OCI-LY7 (cell line): ENCODE results near the gene MRC2. TPM values are rescaled to one million over a fixed set of nuclear protein-coding genes. Genes with fewer than 3 reads are reported as not detected.

Experiments used
- BruUV-seq: library from RNA; stranded (reverse); fragments of 400-500 nt; replicated peaks from 2 replicates; lab custom pipeline; 2021; lab: Mats Ljungman, UMichigan
- CTCF ChIA-PET: fragments of 300-600 bp; sonication (Branson Sonifier 250); formaldehyde crosslinking; loops from one replicate; lab custom pipeline; 2022; ENCODE audit warnings: antibody characterized with exemption; ENCODE audit not compliant: unreplicated experiment; lab: Charles Lee
- POLR2A ChIA-PET: fragments of 300-600 bp; sonication (Branson Sonifier 250); formaldehyde crosslinking; loops from one replicate; lab custom pipeline; 2022; ENCODE audit warnings: antibody characterized with exemption; lab: Charles Lee
- DNase-seq: peaks from one replicate; pipeline ENCODE4 v3.0.0-alpha.2; 2015; ENCODE audit warnings: low spot score
- H2AFZ ChIP-seq: fragments of 200-600 bp; sonication (generic), shearing (Covaris generic); 2 replicates; pipeline ENCODE4 v1.6.1; 2014; ENCODE audit warnings: mild to moderate bottlenecking, antibody characterized with exemption, low read length, moderate library complexity
- H3K27ac ChIP-seq: fragments of 200-600 bp; sonication (generic); 2 replicates; pipeline ENCODE4 v1.5.1; 2014; ENCODE audit warnings: mixed run types, low read depth, mild to moderate bottlenecking, moderate library complexity, low read length, inconsistent platforms; ENCODE audit not compliant: poor library complexity, severe bottlenecking
- H3K36me3 ChIP-seq: fragments of 200-600 bp; sonication (generic); 2 replicates; pipeline ENCODE4 v1.6.1; 2014; ENCODE audit warnings: mild to moderate bottlenecking, antibody characterized with exemption, low read length, moderate library complexity, mixed read lengths; ENCODE audit not compliant: insufficient read depth
- H3K4me1 ChIP-seq: fragments of 200-600 bp; sonication (generic); 2 replicates; pipeline ENCODE4 v1.5.1; 2014; ENCODE audit warnings: mild to moderate bottlenecking, low read length; ENCODE audit not compliant: insufficient read depth, poor library complexity, severe bottlenecking
- H3K4me2 ChIP-seq: fragments of 200-600 bp; sonication (generic); 2 replicates; pipeline ENCODE4 v1.6.1; 2014; ENCODE audit warnings: mild to moderate bottlenecking, low read length
- H3K4me3 ChIP-seq: fragments of 200-600 bp; sonication (generic); 2 replicates; pipeline ENCODE4 v1.5.1; 2014; ENCODE audit warnings: mild to moderate bottlenecking, low read depth, low read length; ENCODE audit not compliant: poor library complexity, severe bottlenecking
- H3K79me2 ChIP-seq: fragments of 200-600 bp; sonication (generic); 2 replicates; pipeline ENCODE4 v1.6.1; 2016; ENCODE audit warnings: low read depth, mild to moderate bottlenecking, low read length, moderate library complexity, mixed read lengths; ENCODE audit not compliant: insufficient read depth
- H3K9me2 ChIP-seq: fragments of 200-600 bp; sonication (generic); 2 replicates; pipeline ENCODE4 v1.6.1; 2016; ENCODE audit warnings: mild to moderate bottlenecking, low read length, mixed read lengths; ENCODE audit not compliant: insufficient read depth
- H3K9me3 ChIP-seq: fragments of 200-600 bp; sonication (generic); 2 replicates; pipeline ENCODE4 v1.6.1; 2014; ENCODE audit warnings: mild to moderate bottlenecking, mixed run types, low read length, mixed read lengths
- H4K20me1 ChIP-seq: fragments of 200-600 bp; sonication (generic); 2 replicates; pipeline ENCODE4 v1.6.1; 2014; ENCODE audit warnings: mild to moderate bottlenecking, antibody characterized with exemption, low read length, moderate library complexity, mixed read lengths; ENCODE audit not compliant: insufficient read depth
- EZH2phosphoT487 ChIP-seq: fragments of 200-600 bp; sonication (generic); IDR thresholded peaks from 2 replicates; pipeline ENCODE4 v1.6.1; 2018; ENCODE audit warnings: low read depth, borderline replicate concordance, mild to moderate bottlenecking, mixed run types, antibody characterized with exemption, low read length, moderate library complexity, mixed read lengths
- intact Hi-C: fragments of 100-400 bp; cut with micrococcal nuclease; formaldehyde crosslinking; loops from one replicate; pipeline ENCODE4 v1.10.0; 2022; ENCODE audit not compliant: unreplicated experiment
- total RNA-seq, 2 experiments: library from RNA; depleted of rRNA in 1 of 2; stranded (reverse); fragments of >200 nt in 1 of 2; shearing (Covaris generic) in 1 of 2; gene quantifications; 2 replicates each; pipeline ENCODE4 v1.2.3, GENCODE V29; 2014 to 2022
- TF ChIP-seq, protein P1 (sequence below): fragments of 200-600 bp; sonication (generic); conservative IDR thresholded peaks from 2 replicates; pipeline ENCODE4 v1.5.1; 2014; ENCODE audit warnings: mild to moderate bottlenecking, antibody characterized with exemption, low read length, moderate library complexity, mixed read lengths

MRC2 gene
- total RNA-seq, 2 experiments from 2014 or later = 0.19 to 0.27 TPM

GRCh38 chr17:62626719-62627218, 701 bp upstream of the MRC2 start:
- CTCF ChIA-PET = no interaction called here
- H4K20me1 ChIP-seq = no peaks in the 10 kb centered on the region
- no peaks in the 10 kb centered on the region for H3K4me1 ChIP-seq
- H3K27ac ChIP-seq = no peak overlapping the region
- POLR2A ChIA-PET = no interaction called here
- H3K79me2 ChIP-seq = no peaks in the 10 kb centered on the region
- BruUV-seq = no TSS peak
- H2AFZ ChIP-seq = no peak overlapping the region
- no peak for DNase-seq
- no peaks in the 10 kb centered on the region for H3K9me3 ChIP-seq
- no peak overlapping the region for H3K4me3 ChIP-seq
- H3K4me2 ChIP-seq = no peak overlapping the region
- TF ChIP-seq, protein P1, sequence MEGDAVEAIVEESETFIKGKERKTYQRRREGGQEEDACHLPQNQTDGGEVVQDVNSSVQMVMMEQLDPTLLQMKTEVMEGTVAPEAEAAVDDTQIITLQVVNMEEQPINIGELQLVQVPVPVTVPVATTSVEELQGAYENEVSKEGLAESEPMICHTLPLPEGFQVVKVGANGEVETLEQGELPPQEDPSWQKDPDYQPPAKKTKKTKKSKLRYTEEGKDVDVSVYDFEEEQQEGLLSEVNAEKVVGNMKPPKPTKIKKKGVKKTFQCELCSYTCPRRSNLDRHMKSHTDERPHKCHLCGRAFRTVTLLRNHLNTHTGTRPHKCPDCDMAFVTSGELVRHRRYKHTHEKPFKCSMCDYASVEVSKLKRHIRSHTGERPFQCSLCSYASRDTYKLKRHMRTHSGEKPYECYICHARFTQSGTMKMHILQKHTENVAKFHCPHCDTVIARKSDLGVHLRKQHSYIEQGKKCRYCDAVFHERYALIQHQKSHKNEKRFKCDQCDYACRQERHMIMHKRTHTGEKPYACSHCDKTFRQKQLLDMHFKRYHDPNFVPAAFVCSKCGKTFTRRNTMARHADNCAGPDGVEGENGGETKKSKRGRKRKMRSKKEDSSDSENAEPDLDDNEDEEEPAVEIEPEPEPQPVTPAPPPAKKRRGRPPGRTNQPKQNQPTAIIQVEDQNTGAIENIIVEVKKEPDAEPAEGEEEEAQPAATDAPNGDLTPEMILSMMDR = no peak
- TF ChIP-seq EZH2phosphoT487 = no peak
- H3K9me2 ChIP-seq = no peaks in the 10 kb centered on the region
- intact Hi-C loops = no loop called here
- no peaks in the 10 kb centered on the region for H3K36me3 ChIP-seq

DNA sequence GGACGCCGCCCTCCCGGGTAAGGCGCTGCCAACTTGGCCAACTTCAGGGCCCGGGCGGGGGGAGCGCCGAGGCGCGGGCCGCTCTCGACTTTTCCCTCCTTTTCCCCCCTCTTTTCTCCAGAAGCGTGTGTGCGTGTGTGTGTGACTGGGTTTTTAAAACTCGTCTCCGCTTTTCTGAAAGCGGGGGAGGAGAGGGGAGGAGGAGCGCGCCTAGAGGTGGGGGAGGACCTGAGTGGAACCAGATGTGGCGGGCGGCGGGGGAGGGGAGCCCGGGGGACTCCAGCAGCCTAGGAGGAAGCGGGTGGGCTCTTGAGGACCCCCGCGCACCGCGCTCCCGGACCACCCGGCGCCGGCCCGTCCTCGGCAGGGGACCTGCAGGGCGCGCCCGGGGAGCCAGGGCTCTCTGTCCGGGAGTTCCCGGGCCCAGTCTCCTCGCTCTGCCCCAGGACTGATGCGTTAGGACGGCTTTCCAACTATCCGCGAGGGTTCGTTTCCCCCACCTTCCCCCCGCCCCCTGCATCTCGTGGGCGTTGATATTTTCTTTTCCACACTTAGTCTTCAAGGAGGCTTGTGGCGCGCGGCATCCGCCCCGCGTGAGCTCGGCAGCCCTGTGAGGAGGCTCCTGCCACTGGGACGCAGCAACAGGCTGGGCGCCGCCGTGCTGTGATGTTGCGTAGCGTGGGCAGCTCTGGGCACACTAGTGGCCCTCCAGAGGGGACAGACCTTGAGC, 599 bp downstream of the MRC2 start:
- no peaks in the 10 kb centered on the region for H3K79me2 ChIP-seq
- ChIA-PET CTCF (no interaction called here), POLR2A (interaction anchor here (0.7 kb wide), 1 partner anchor 14 kb away, joined by 3 read pairs; no protein-coding TSS in a partner anchor)
- no peak overlapping the region for H3K4me3 ChIP-seq
- H3K9me3 ChIP-seq = no peaks in the 10 kb centered on the region
- H3K9me2 ChIP-seq = no peaks in the 10 kb centered on the region
- no peaks in the 10 kb centered on the region for H4K20me1 ChIP-seq
- H3K4me2 ChIP-seq = peak overlapping the region; percentile 25; the same call in 1 of the 2 replicates
- no peaks in the 10 kb centered on the region for H3K36me3 ChIP-seq
- TF ChIP-seq EZH2phosphoT487 = no peak
- TF ChIP-seq, protein P1 = no peak
- no peak overlapping the region for H2AFZ ChIP-seq
- H3K4me1 ChIP-seq = no peaks in the 10 kb centered on the region
- intact Hi-C loops = no loop called here
- no peak for DNase-seq
- no TSS peak for BruUV-seq
- no peak overlapping the region for H3K27ac ChIP-seq
